Activated T-cell treated with anti-CD3 and anti-CD28 coated beads, Interleukin-2, amount 50 U/mL, for 72 hours (primary cell): ENCODE results near the gene ARSA. TPM values are rescaled to one million over a fixed set of nuclear protein-coding genes. Genes with fewer than 3 reads are reported as not detected.

Experiments
- ATAC-seq, 2 donors: fragments of 150-1000 bp; cut with Tn5 transposase; replicated peaks in 1 of 2; 2 replicates each; pipeline ENCODE4 v1.10.0; 2021; ENCODE audit warnings: moderate library complexity in 2 of 2, mild to moderate bottlenecking in 1 of 2
- DNase-seq, 2 donors: peaks; one replicate each; pipeline ENCODE4 v3.0.0; 2021 to 2022; ENCODE audit warnings: mixed read lengths in 1 of 2
- H3K27ac Mint-ChIP-seq: one replicate; pipeline ENCODE4 v1.8.0; 2022; ENCODE audit warnings: mild to moderate bottlenecking, moderate library complexity, mixed read lengths
- H3K27me3 Mint-ChIP-seq: one replicate; pipeline ENCODE4 v1.8.0; 2022; ENCODE audit warnings: low read depth, mixed read lengths
- H3K36me3 Mint-ChIP-seq, 2 donors: one replicate each; pipeline ENCODE4 v1.8.0; 2022; ENCODE audit warnings: mixed read lengths in 2 of 2, mild to moderate bottlenecking in 1 of 2; ENCODE audit not compliant: insufficient read depth in 2 of 2
- H3K4me1 Mint-ChIP-seq: one replicate; pipeline ENCODE4 v1.8.0; 2022; ENCODE audit warnings: low read depth, mixed read lengths
- H3K4me3 Mint-ChIP-seq, 2 donors: one replicate each; pipeline ENCODE4 v1.8.0; 2022; ENCODE audit warnings: mild to moderate bottlenecking in 2 of 2, mixed read lengths in 2 of 2, moderate library complexity in 2 of 2
- H3K9me3 Mint-ChIP-seq, 2 donors: one replicate each; pipeline ENCODE4 v1.8.0; 2022; ENCODE audit warnings: mixed read lengths in 2 of 2
- total RNA-seq, 2 donors: library from RNA; stranded (reverse); gene quantifications; one replicate each; pipeline ENCODE4 v1.2.3, GENCODE V29; 2022

ARSA gene
- total RNA-seq, result 10 to 100 TPM; 19.8 to 26.8 TPM

DNA sequence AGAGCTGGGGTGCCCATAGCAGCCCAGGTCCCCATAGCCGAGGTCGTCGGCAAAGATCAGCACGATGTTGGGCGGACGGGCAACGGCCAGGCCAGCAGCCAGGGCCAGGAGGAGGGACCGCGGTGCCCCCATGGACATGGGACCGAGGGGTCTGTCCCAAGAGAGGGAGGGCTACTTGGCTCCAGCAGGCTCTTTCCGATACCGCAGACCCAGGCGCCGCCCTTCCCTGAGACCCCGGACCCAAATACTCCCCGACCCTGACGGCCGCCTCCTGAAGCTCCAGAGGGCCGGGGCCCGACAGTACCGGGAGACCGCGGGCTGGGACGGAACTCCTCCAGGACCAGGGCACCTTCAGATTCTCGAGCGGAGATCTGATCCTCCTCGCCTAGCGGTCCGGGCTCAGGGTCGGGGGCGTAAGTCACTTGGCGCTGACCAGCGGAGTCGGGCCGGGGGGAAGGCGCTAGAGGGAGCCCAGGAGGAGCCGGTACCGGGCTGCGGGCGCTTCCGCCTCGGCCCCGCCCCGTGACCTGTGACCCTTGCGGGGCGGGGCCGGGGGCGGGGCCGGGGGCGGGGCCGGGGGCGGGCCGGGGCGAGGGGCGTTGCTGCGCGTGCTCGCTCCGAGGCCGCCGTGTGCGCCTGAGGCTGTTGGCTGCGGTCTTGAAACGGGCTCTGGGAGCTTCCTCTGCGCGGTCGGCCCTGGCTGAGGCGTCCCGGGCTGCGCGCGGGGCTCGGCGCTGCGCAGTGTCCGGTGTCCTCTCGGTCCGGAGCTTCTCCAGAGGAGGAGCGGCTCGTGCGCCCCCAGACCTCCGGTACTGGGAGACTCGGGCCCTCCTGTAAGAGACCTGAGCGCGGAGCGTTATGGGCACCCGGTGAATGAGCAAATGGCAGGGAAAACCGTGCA, at the start of gene ARSA:
Gene ARSA (minus strand): TSS at position 511 of the 901 bp plus-strand sequence. CDS start 373 bp downstream, at position 138.
- no peaks in the 10 kb centered on the region for H3K27me3 Mint-ChIP-seq
- peaks cover 0 to 2% of the 10 kb centered on the region in 2 donors for H3K36me3 Mint-ChIP-seq
- H3K9me3 Mint-ChIP-seq, result no peaks in the 10 kb centered on the region

DNA sequence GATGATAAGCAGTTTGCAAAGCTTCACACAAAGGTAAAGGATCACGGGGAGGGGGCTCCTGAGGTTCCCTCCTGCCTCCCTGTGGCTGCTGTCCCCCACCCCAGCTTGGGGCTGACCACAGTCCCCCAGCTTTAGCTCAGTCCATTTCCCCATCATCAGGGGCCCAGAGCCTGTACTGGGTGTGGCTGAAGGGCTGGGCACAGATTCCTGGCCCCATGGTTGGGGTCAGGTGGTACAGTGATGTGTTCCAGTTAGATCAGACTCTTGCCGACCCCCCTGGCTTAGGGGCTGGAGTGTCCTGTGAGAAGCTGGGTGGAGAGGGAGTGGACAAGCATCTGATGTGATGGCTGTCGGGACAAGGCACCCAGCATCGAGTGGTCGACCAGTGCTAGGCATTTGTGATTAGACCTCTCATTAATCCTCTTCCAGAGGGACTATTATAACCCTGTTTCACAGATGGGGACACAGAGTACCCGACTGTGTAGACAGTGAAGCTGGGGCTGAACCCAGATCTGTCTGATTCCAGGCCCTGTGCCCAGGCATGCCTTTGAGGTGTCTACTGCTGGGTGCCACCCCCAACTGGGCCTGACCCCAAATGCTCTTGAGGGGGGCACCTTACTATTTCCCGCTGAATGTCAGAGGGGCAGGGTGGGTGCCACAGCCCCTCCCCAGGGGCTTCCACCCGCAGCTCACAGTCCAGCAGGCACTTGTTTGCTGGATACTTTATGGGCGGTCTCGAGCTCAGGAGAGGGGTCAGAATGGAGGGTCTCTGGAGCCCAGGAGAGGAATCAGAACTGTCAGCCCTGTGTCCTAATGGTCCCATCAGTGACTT, 48.9 kb upstream of the ARSA start:
- ATAC-seq (no peak), DNase-seq (no peak)
- H3K27me3 Mint-ChIP-seq, result peaks cover 30% of the 10 kb centered on the region
- no peak overlapping the region for H3K27ac Mint-ChIP-seq
- peaks cover 7% of the 10 kb centered on the region for H3K4me1 Mint-ChIP-seq
- H3K36me3 Mint-ChIP-seq, result peaks cover 0 to 5% of the 10 kb centered on the region in 2 donors
- peaks cover 0 to 3% of the 10 kb centered on the region in 2 donors for H3K9me3 Mint-ChIP-seq
- no peak overlapping the region for H3K4me3 Mint-ChIP-seq

More for the DNA sequence above, at the start of gene ARSA:
- H3K4me1 Mint-ChIP-seq, result peaks cover 31% of the 10 kb centered on the region
- DNase-seq, result peak; percentile 83 to 87
- H3K27ac Mint-ChIP-seq, result peak within 1 kb of the TSS; percentile 34
- peak; percentile 96 to 97 for ATAC-seq
- H3K4me3 Mint-ChIP-seq, result peak within 1 kb of the TSS; percentile 89 to 97

DNA sequence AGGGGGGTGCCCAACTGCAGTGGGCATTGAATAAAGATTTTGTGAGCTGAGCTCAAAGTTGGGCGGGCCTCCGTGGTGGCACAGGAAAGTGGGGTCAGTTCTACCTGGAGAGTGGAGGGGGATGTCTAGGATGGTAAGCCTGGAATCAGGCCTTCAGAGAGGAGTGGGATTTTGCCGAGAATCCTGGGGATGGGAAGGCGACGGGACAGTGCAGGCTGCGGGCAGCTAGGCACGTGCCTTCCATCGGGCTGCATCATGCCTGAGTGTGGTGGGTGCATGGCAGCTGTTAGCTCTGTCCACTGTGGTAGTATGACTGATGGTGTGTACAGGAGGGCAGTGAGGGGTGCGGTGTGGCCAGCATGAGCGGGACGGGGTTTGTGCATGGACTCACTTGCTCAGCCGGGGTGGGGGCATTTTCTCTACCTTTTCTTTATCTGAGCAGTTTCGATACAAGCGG, 48.3 kb upstream of the ARSA start:
- peaks cover 0 to 5% of the 10 kb centered on the region in 2 donors for H3K36me3 Mint-ChIP-seq

DNA sequence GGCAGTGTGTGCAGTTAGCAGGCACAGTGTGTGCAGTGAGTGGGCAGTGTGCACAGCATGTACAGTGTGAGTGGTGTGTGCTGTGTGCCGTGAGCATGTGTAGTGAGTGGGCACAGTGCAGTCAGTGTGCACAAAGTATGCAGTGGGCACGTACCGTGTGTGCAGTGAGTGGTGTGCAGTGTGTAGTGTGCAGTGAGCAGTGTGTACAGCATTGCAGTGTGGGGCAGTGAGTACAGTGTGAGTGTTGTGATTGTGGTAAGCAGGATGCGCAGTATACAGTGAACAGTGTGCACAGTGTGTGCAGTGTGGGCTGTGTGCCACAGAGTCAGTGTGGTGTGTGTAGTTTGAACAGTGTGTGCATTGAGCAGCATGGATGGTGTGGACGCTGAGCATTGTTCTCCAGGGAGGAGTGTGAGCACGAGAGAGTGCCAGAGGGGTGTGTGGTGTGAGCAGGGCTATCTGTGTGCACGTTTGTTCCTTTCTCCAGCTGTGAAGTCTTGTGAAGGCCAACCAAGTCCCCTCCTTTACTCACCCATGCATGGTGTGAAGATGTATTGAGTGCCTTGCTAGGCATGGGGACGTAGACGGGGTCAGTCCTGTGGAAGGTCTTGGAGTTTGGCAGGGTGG, 47.7 kb upstream of the ARSA start:
- ATAC-seq (peak in 1 of 2 donors; percentile 6), DNase-seq (no peak)
- peak overlapping the region in 1 of 2 donors; percentile 76 for H3K4me3 Mint-ChIP-seq
- no peak overlapping the region for H3K27ac Mint-ChIP-seq
- H3K27me3 Mint-ChIP-seq, result peaks cover 42% of the 10 kb centered on the region
- H3K9me3 Mint-ChIP-seq, result no peaks in the 10 kb centered on the region
- H3K4me1 Mint-ChIP-seq, result peaks cover 12% of the 10 kb centered on the region
- peaks cover 0 to 5% of the 10 kb centered on the region in 2 donors for H3K36me3 Mint-ChIP-seq

More for the DNA sequence above, 48.3 kb upstream of the ARSA start:
- ATAC-seq (no peak), DNase-seq (no peak)
- Mint-ChIP-seq H3K9me3 (peaks cover 0 to 3% of the 10 kb centered on the region in 2 donors), H3K27me3 (peaks cover 37% of the 10 kb centered on the region), H3K27ac (no peak overlapping the region), H3K4me3 (no peak overlapping the region), H3K4me1 (peaks cover 12% of the 10 kb centered on the region)

DNA sequence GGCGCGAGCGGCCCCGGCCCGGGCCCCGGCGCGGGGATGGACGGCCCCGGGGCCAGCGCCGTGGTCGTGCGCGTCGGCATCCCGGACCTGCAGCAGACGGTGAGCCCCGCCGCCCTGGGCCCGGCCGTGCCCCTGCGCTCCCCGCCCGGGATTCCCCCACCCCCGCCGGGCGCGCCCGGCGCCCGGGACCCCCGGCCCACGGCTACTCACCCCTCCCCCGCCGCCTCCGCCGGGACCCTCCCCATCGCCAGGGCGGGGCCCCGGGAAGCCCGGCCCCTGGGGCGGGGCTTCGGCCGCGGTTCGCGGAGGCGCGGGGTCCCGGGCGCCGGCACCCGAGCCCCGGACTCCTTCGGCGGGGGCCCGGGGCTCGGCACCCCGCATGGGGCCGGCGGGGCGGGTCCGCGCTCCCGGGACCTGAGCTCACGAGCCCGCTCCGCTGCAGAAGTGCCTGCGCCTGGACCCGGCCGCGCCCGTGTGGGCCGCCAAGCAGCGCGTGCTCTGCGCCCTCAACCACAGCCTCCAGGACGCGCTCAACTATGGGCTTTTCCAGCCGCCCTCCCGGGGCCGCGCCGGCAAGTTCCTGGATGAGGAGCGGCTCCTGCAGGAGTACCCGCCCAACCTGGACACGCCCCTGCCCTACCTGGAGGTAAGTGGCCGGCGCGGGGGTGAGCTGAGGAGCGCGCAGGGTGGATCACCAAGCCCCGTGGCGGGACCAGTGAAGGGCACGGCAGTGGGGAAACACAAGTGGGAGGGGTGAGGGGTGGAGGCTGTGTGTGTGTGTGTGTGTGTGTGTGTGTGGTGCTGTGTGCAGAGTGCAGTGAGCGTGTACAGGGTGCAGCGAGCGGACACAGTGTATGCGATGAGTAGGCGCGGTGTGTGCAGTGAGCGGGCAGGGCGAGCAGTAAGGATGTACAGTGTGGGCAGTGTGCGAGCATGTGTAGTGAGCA, 46.9 kb upstream of the ARSA start:
- ATAC-seq (peak; percentile 49 to 51), DNase-seq (peak; percentile 19 to 23)
- Mint-ChIP-seq H3K27me3 (peaks cover 46% of the 10 kb centered on the region), H3K4me1 (peaks cover 12% of the 10 kb centered on the region), H3K36me3 (peaks cover 0 to 5% of the 10 kb centered on the region in 2 donors), H3K4me3 (peak overlapping the region; percentile 48 to 76), H3K9me3 (no peaks in the 10 kb centered on the region), H3K27ac (no peak overlapping the region)

DNA sequence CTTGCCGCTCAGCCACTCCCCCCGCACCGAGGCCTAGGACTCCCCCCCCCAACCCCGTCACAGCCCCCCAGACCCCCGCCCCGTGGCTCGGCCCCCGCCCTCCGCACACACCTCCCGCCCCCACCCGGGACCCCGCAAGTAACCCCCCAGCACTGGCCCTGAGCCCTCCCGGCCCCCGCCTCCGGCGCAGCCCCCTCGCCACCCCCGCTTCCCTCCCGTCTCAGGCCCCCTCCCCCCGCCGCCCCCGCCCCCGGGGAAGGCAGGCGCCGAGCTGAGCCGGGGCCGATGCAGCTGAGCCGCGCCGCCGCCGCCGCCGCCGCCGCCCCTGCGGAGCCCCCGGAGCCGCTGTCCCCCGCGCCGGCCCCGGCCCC, 46.2 kb upstream of the ARSA start:
- peaks cover 0 to 5% of the 10 kb centered on the region in 2 donors for H3K36me3 Mint-ChIP-seq
- no peak overlapping the region for H3K27ac Mint-ChIP-seq
- H3K27me3 Mint-ChIP-seq, result peaks cover 46% of the 10 kb centered on the region
- ATAC-seq (peak; percentile 19 to 22), DNase-seq (no peak)
- peaks cover 12% of the 10 kb centered on the region for H3K4me1 Mint-ChIP-seq
- H3K4me3 Mint-ChIP-seq, result peak overlapping the region; percentile 31 to 57
- no peaks in the 10 kb centered on the region for H3K9me3 Mint-ChIP-seq

DNA sequence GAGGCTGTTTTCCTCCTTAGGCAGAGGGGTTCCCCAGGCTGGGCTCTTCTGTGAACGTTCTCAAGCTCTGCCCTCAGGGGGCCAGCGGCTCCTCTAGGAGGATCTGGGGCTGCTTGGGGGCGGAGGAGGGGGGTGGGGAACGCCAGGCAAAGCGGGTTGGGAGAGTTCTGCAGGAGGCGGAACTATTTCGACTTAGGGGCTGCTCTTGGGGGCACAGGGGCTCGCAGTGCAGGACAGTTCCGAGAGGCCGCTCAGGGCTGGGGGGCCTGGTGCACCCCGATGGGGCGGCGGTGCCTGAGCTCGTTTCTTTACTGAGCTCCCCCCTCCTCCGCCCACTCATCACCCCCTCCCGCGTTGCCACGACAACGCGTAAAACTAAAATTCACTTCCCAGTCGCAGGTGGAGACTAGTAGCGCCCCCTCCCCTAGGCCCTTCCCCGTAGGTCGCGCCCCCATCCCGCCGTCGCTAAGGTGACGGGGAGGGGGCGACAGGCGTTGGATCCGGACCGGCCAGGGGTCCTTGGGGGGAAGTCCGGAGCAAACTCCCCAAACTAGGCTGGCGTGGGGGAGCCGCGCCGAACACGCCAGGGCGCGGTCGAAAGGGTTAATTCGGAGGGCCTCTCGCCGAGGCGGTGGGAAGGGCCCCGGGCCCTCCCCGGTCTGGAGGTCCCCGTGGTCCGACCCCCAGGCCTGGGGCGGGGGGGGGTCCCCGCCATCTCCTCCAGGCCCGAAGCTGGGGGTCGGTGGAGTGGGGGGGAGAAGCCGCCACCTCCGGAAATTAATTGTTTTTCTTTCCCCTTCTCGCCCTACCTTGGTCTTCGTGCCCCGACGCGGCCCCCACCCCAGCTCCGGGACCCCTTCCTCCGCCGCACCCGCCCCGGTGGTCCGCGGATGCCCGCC, 45.5 kb upstream of the ARSA start:
- ATAC-seq, result no peak
- Mint-ChIP-seq H3K27ac (no peak overlapping the region), H3K36me3 (peaks cover 0 to 5% of the 10 kb centered on the region in 2 donors), H3K4me1 (peaks cover 12% of the 10 kb centered on the region), H3K9me3 (no peaks in the 10 kb centered on the region), H3K27me3 (peaks cover 46% of the 10 kb centered on the region), H3K4me3 (peak overlapping the region; percentile 31 to 65)
- no peak for DNase-seq

DNA sequence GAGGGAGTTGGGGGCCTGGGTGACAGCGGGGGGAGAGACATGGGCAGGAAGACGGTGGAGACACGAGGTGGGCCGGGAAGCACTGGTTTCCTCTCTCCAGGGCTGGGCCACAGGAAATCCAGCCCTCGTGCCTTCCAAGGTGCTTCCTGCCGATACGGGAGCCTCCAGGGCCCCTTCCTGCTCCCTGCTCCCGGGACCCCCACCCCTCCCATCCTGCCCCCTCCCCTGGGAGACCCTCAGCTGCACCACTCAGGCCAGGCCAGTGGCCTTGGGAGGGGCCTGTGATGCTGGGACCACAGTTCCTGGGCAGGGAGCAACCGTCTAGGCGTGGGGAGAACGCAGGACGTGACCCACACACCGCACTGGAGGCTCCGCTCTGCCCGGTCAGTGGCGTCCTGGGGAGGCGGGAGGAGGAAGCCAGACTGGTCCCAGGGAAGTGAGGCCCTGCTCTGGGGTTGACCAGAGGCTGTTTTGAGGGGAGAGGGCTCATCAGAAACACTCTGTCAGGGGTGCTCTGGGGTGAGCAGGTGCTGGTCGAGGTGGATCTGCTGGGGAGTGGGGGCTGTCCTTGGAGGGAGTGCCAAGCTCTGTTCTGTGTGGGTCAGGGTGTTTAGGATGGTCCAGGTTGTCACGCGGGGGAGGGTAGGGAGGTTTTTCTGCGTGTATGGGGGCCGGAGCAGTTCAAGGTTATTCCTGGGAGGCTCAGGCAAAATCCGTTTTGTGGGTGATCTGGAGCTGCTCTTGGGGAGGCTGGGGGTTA, 44.7 kb upstream of the ARSA start, which contains the start of gene SHANK3:
Gene SHANK3 (plus strand): TSS at position 353 of the 760 bp plus-strand sequence.
- Mint-ChIP-seq H3K27ac (no peak within 1 kb of the TSS), H3K4me1 (peaks cover 12% of the 10 kb centered on the region), H3K9me3 (no peaks in the 10 kb centered on the region), H3K36me3 (peaks cover 0 to 5% of the 10 kb centered on the region in 2 donors), H3K27me3 (peaks cover 46% of the 10 kb centered on the region), H3K4me3 (peak within 1 kb of the TSS; percentile 26 to 65)
- DNase-seq (no peak), ATAC-seq (no peak)

DNA sequence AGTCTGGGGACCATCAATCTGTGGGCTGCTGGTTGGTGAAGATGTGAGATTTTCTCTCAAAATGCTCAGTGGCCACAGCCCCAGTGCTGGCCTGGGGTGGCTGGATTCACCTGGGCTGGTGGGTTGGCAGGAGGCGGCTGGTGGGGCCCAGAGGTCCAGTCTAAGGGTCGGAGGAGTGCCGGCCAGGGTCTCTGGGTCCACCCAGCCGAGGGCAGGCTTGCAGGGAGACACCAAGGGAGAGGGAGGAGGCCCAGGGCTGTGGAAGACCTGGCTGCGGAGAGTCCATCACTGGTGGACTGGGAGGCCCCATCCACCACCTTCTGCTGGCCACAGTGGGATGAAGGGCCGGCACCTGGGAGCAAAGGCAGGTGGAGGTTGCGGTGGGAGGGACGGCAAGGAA, 44.1 kb upstream of the ARSA start:
- no peak for ATAC-seq
- Mint-ChIP-seq H3K9me3 (no peaks in the 10 kb centered on the region), H3K4me1 (peaks cover 12% of the 10 kb centered on the region), H3K27ac (no peak overlapping the region), H3K36me3 (peaks cover 0 to 5% of the 10 kb centered on the region in 2 donors), H3K4me3 (no peak overlapping the region), H3K27me3 (peaks cover 46% of the 10 kb centered on the region)
- no peak for DNase-seq

DNA sequence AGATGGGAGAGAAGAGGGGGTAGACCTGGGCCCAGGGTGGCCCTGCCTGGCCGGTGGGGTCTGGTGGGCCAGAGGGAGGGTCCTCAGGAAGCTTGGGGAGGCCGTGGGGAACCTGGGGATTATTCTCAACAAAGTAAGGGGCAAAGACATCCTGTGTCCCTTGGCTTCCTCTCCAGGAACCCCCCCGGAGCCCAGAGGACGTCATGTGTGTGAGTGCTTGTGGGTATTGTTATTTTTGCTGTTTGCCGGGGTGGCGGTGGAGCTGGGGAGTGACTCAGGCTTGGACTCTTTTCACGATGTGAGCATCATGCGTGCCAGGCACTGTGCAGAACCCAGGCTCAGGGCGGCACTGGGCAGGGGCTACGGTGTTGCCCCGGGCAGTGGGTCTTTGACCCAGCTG, 43.7 kb upstream of the ARSA start:
- H3K4me3 Mint-ChIP-seq, result no peak overlapping the region

More for the DNA sequence above, 43.7 kb upstream of the ARSA start:
- Mint-ChIP-seq H3K9me3 (no peaks in the 10 kb centered on the region), H3K27ac (no peak overlapping the region), H3K4me1 (peaks cover 12% of the 10 kb centered on the region), H3K36me3 (peaks cover 0 to 5% of the 10 kb centered on the region in 2 donors), H3K27me3 (peaks cover 46% of the 10 kb centered on the region)
- DNase-seq, result no peak
- no peak for ATAC-seq
